ENCODE measurements around the gene TRMT44.

Gene TRMT44

GRCh38 chr4:8475751-8476575 is 35.4 kb downstream of the TRMT44 start:
- H4K8ac ChIP-seq (ENCODE audit: low read depth, low read length): no peak overlapping the region
- H3K14ac ChIP-seq (ENCODE audit: low read length): no peak overlapping the region
- no peaks in the 10 kb centered on the region for H3K9me3 ChIP-seq (ENCODE audit: insufficient read depth, low read depth, low read length)

DNA sequence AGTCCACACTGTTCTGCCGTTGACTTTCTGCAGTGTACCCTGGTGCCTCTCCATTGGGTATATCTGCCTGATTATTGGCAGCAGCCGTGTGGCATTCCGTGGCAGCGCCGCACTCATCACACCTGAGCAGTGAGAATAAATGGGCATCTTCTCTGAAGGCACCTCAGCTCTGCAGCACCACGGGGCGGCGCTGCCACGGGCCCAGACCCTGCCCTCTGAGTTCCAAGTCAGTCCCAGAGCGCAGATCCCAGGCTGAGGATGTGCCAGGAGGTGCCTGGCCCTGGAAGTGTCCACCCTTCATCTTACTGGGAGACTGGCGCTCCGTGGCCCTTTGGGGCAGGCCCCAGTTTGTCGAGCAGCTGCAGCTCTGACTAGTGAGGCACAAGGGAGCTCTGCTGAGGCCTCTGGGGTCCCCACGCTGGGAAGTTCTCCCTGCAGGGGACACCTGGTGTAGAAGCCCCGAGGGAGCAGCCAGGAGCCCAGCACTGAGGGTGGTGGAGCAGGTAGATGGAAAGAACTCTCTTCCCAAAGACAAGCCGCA is 36.6 kb downstream of the TRMT44 start:
- no CpG with 5 or more reads among the region's 16 CpGs for WGBS (ENCODE audit: extremely low coverage, insufficient coverage, insufficient read length)
- no peak overlapping the region for H2AFZ ChIP-seq (ENCODE audit: insufficient read depth, low read length, poor library complexity)

More at GRCh38 chr4:8475751-8476575, 35.4 kb downstream of the TRMT44 start:
- no peak overlapping the region for H2AFZ ChIP-seq (ENCODE audit: insufficient read depth, low read length, poor library complexity)
- no peak overlapping the region for H3K4me3 ChIP-seq (ENCODE audit: low read depth, low read length)
- peaks cover 11% of the 10 kb centered on the region for H3K79me2 ChIP-seq (ENCODE audit: control insufficient read depth, insufficient read depth, low read length, poor library complexity)
- no peak overlapping the region for H3K4me2 ChIP-seq (ENCODE audit: low read length)
- DNase-seq: no peak
- H3K79me1 ChIP-seq (ENCODE audit: low read length): peaks cover 27% of the 10 kb centered on the region
- no peak overlapping the region for H4K91ac ChIP-seq (ENCODE audit: low read depth, low read length)
- H3K27ac ChIP-seq (ENCODE audit: low read depth, low read length): no peak overlapping the region
- whole genome bisulfite sequencing (ENCODE audit: extremely low coverage, insufficient coverage, insufficient read length): no CpG with 5 or more reads among the region's 29 CpGs
- H3K36me3 ChIP-seq (ENCODE audit: control insufficient read depth in 1 of 2, insufficient read depth in 2 of 2, low read length in 2 of 2): peaks cover 32 to 33% of the 10 kb centered on the region in 2 experiments
- H3K18ac ChIP-seq (ENCODE audit: low read length): no peak overlapping the region
- H3K9ac ChIP-seq (ENCODE audit: low read length): no peak overlapping the region
- peaks cover 20 to 22% of the 10 kb centered on the region in 2 experiments for H3K4me1 ChIP-seq (ENCODE audit: control insufficient read depth in 1 of 2, insufficient read depth in 2 of 2, low read length in 2 of 2)
- H3K23ac ChIP-seq (ENCODE audit: low read length): no peak overlapping the region
- no peak overlapping the region for H2AK5ac ChIP-seq (ENCODE audit: low read length)
- no peak overlapping the region for H2BK120ac ChIP-seq (ENCODE audit: insufficient read depth, low read length, poor library complexity)
- H3K4ac ChIP-seq (ENCODE audit: low read depth, low read length): no peak overlapping the region
- H4K12ac ChIP-seq (ENCODE audit: low read depth, low read length): no peak overlapping the region
- H3K27me3 ChIP-seq (ENCODE audit: insufficient read depth, low read length): no peaks in the 10 kb centered on the region
- H2BK12ac ChIP-seq (ENCODE audit: low read length): no peak overlapping the region
- no peak overlapping the region for H2BK5ac ChIP-seq (ENCODE audit: low read depth, low read length, poor library complexity)

DNA sequence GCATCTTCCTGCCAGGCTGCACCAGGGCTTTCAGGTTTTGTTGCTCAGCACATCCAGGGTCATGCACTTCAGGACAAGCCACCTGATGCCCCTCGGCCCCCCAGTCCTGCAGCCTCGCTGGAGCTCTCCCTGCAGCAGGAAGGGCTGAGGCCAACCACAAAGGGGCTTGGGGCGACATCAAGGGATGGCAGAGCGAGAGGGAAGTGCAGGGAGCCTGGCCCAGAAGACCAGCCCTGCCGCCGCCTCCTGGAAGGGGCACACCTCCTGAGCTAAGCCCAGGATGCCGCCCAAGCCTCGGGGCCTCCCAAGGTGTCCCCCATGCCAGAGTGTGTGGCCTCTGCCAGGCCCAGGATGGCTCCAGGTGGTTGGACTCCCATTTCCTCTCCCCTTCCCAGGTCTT is 37.1 kb downstream of the TRMT44 start:
- Histone ChIP-seq H3K4me2 (ENCODE audit: low read length) (no peak overlapping the region), H4K12ac (ENCODE audit: low read depth, low read length) (no peak overlapping the region), H2BK120ac (ENCODE audit: insufficient read depth, low read length, poor library complexity) (no peak overlapping the region), H3K23ac (ENCODE audit: low read length) (no peak overlapping the region), H4K91ac (ENCODE audit: low read depth, low read length) (no peak overlapping the region), H2BK5ac (ENCODE audit: low read depth, low read length, poor library complexity) (no peak overlapping the region), H3K9ac (ENCODE audit: low read length) (no peak overlapping the region), H2AK5ac (ENCODE audit: low read length) (no peak overlapping the region), H3K9me3 (ENCODE audit: insufficient read depth, low read depth, low read length) (no peaks in the 10 kb centered on the region), H3K79me1 (ENCODE audit: low read length) (peaks cover 15% of the 10 kb centered on the region), H3K79me2 (ENCODE audit: control insufficient read depth, insufficient read depth, low read length, poor library complexity) (peaks cover 2% of the 10 kb centered on the region), H3K18ac (ENCODE audit: low read length) (no peak overlapping the region), H3K36me3 (ENCODE audit: control insufficient read depth in 1 of 2, insufficient read depth in 2 of 2, low read length in 2 of 2) (peaks cover 30 to 32% of the 10 kb centered on the region in 2 experiments), H3K27me3 (ENCODE audit: insufficient read depth, low read length) (no peaks in the 10 kb centered on the region), H2AFZ (ENCODE audit: insufficient read depth, low read length, poor library complexity) (no peak overlapping the region), H2BK12ac (ENCODE audit: low read length) (no peak overlapping the region), H3K14ac (ENCODE audit: low read length) (no peak overlapping the region), H3K4ac (ENCODE audit: low read depth, low read length) (no peak overlapping the region), H3K4me1 (ENCODE audit: control insufficient read depth in 1 of 2, insufficient read depth in 2 of 2, low read length in 2 of 2) (peaks cover 10 to 11% of the 10 kb centered on the region in 2 experiments), H3K27ac (ENCODE audit: low read depth, low read length) (no peak overlapping the region), H4K8ac (ENCODE audit: low read depth, low read length) (no peak overlapping the region), H3K4me3 (ENCODE audit: low read depth, low read length) (no peak overlapping the region)
- DNase-seq: no peak
- no CpG with 5 or more reads among the region's 8 CpGs for WGBS (ENCODE audit: extremely low coverage, insufficient coverage, insufficient read length)

More for the DNA sequence above, 36.6 kb downstream of the TRMT44 start:
- H3K9ac ChIP-seq (ENCODE audit: low read length): no peak overlapping the region
- no peak overlapping the region for H3K4ac ChIP-seq (ENCODE audit: low read depth, low read length)
- no peak overlapping the region for H3K27ac ChIP-seq (ENCODE audit: low read depth, low read length)
- H4K8ac ChIP-seq (ENCODE audit: low read depth, low read length): no peak overlapping the region
- H2BK120ac ChIP-seq (ENCODE audit: insufficient read depth, low read length, poor library complexity): no peak overlapping the region
- peaks cover 19% of the 10 kb centered on the region for H3K79me1 ChIP-seq (ENCODE audit: low read length)
- no peak overlapping the region for H4K12ac ChIP-seq (ENCODE audit: low read depth, low read length)
- H3K18ac ChIP-seq (ENCODE audit: low read length): no peak overlapping the region
- H3K14ac ChIP-seq (ENCODE audit: low read length): no peak overlapping the region
- peaks cover 30 to 32% of the 10 kb centered on the region in 2 experiments for H3K36me3 ChIP-seq (ENCODE audit: control insufficient read depth in 1 of 2, insufficient read depth in 2 of 2, low read length in 2 of 2)
- no peak overlapping the region for H3K4me2 ChIP-seq (ENCODE audit: low read length)
- no peaks in the 10 kb centered on the region for H3K9me3 ChIP-seq (ENCODE audit: insufficient read depth, low read depth, low read length)
- H2BK12ac ChIP-seq (ENCODE audit: low read length): no peak overlapping the region
- H3K27me3 ChIP-seq (ENCODE audit: insufficient read depth, low read length): no peaks in the 10 kb centered on the region
- DNase-seq: no peak
- H3K23ac ChIP-seq (ENCODE audit: low read length): no peak overlapping the region
- H3K79me2 ChIP-seq (ENCODE audit: control insufficient read depth, insufficient read depth, low read length, poor library complexity): peaks cover 6% of the 10 kb centered on the region
- H4K91ac ChIP-seq (ENCODE audit: low read depth, low read length): no peak overlapping the region
- H2BK5ac ChIP-seq (ENCODE audit: low read depth, low read length, poor library complexity): no peak overlapping the region
- no peak overlapping the region for H3K4me3 ChIP-seq (ENCODE audit: low read depth, low read length)
- no peak overlapping the region for H2AK5ac ChIP-seq (ENCODE audit: low read length)
- H3K4me1 ChIP-seq (ENCODE audit: control insufficient read depth in 1 of 2, insufficient read depth in 2 of 2, low read length in 2 of 2): peaks cover 14 to 15% of the 10 kb centered on the region in 2 experiments

GRCh38 chr4:8478371-8478770 is 37.8 kb downstream of the TRMT44 start:
- Histone ChIP-seq H3K9me3 (ENCODE audit: insufficient read depth, low read depth, low read length) (no peaks in the 10 kb centered on the region), H3K23ac (ENCODE audit: low read length) (no peak overlapping the region), H3K4me3 (ENCODE audit: low read depth, low read length) (no peak overlapping the region), H2BK5ac (ENCODE audit: low read depth, low read length, poor library complexity) (no peak overlapping the region), H3K36me3 (ENCODE audit: control insufficient read depth in 1 of 2, insufficient read depth in 2 of 2, low read length in 2 of 2) (peaks cover 30 to 32% of the 10 kb centered on the region in 2 experiments), H2BK120ac (ENCODE audit: insufficient read depth, low read length, poor library complexity) (no peak overlapping the region), H4K12ac (ENCODE audit: low read depth, low read length) (no peak overlapping the region), H2AFZ (ENCODE audit: insufficient read depth, low read length, poor library complexity) (no peak overlapping the region), H3K4me2 (ENCODE audit: low read length) (no peak overlapping the region), H3K27ac (ENCODE audit: low read depth, low read length) (no peak overlapping the region), H3K27me3 (ENCODE audit: insufficient read depth, low read length) (no peaks in the 10 kb centered on the region), H3K9ac (ENCODE audit: low read length) (no peak overlapping the region), H3K4me1 (ENCODE audit: control insufficient read depth in 1 of 2, insufficient read depth in 2 of 2, low read length in 2 of 2) (peaks cover 5 to 7% of the 10 kb centered on the region in 2 experiments), H3K14ac (ENCODE audit: low read length) (no peak overlapping the region), H2AK5ac (ENCODE audit: low read length) (no peak overlapping the region), H3K18ac (ENCODE audit: low read length) (no peak overlapping the region), H4K8ac (ENCODE audit: low read depth, low read length) (no peak overlapping the region), H3K79me1 (ENCODE audit: low read length) (peaks cover 11% of the 10 kb centered on the region), H3K4ac (ENCODE audit: low read depth, low read length) (no peak overlapping the region), H3K79me2 (ENCODE audit: control insufficient read depth, insufficient read depth, low read length, poor library complexity) (no peaks in the 10 kb centered on the region), H4K91ac (ENCODE audit: low read depth, low read length) (no peak overlapping the region), H2BK12ac (ENCODE audit: low read length) (no peak overlapping the region)
- DNase-seq: no peak
- no CpG with 5 or more reads among the region's 9 CpGs for WGBS (ENCODE audit: extremely low coverage, insufficient coverage, insufficient read length)

All from trophoblast cell (in vitro differentiated cells and primary cell).